HepG2 (cell line): Measurements from ENCODE around the gene FOXJ2. TPM values are rescaled to one million over a fixed set of nuclear protein-coding genes. Genes with fewer than 3 reads are reported as not detected.

Experiments used
- ATAC-seq: fragments of 200-7000 bp; cut with Tn5 transposase; 3 replicates; pipeline ENCODE4 v1.9.1; 2020; ENCODE audit warnings: mild to moderate bottlenecking, moderate library complexity
- BruUV-seq: library from RNA; stranded (reverse); fragments of 400-500 nt; replicated peaks from 2 replicates; lab custom pipeline; 2021; lab: Mats Ljungman, UMichigan
- CTCF ChIA-PET: fragments of 300-600 bp; formaldehyde crosslinking; extraction: SDS; loops from one replicate; lab custom pipeline; 2021; ENCODE audit warnings: low total read pairs, inconsistent platforms, low intra/inter-chr PET ratio; lab: Yijun Ruan, JAX
- POLR2A ChIA-PET: fragments of 350-600 bp; sonication (Branson Sonifier 250); formaldehyde crosslinking; loops from one replicate; lab custom pipeline; 2020; ENCODE audit warnings: antibody characterized with exemption, inconsistent platforms; lab: Yijun Ruan, JAX
- DNase-seq: peaks from one replicate; pipeline ENCODE4 v3.0.0-alpha.2; 2015; ENCODE audit warnings: low spot score
- FAIRE-seq: peaks from 3 replicates; lab custom pipeline; 2011; peaks lifted over from hg19 to GRCh38; lab: Jason Lieb, UNC
- H2AFZ ChIP-seq: one replicate; pipeline ENCODE4 v1.6.1; 2011; ENCODE audit warnings: low read length, inconsistent platforms
- H3K27ac ChIP-seq: fragments of 300-600 bp; 3 replicates; pipeline ENCODE4 v1.8.0; 2011; ENCODE audit warnings: mixed run types, mild to moderate bottlenecking, mixed read lengths, low read length, inconsistent platforms; ENCODE audit not compliant: insufficient read depth; ENCODE audit errors: extremely low read length
- H3K27me3 ChIP-seq, 2 experiments: fragments of 200-600 bp in 1 of 2; 2 replicates in 1 of 2; 3 replicates in 1 of 2; pipeline versions ENCODE4 v1.6.0 to v1.8.0; 2011; ENCODE audit warnings: low read length in 2 of 2, mild to moderate bottlenecking in 2 of 2, moderate library complexity in 2 of 2, inconsistent platforms in 1 of 2; ENCODE audit not compliant: insufficient read depth in 2 of 2, control insufficient read depth in 1 of 2
- H3K36me3 ChIP-seq, 2 experiments: fragments of 200-600 bp in 1 of 2; replicated peaks in 1 of 2; 2 replicates in 1 of 2; 3 replicates in 1 of 2; pipeline versions ENCODE4 v1.5.1 to v1.8.0; 2011; ENCODE audit warnings: low read length in 2 of 2, inconsistent platforms in 1 of 2; ENCODE audit not compliant: insufficient read depth in 2 of 2, control insufficient read depth in 1 of 2
- H3K4me1 ChIP-seq: 2 replicates; pipeline ENCODE4 v1.5.1; 2012; ENCODE audit warnings: low read length, inconsistent platforms; ENCODE audit not compliant: insufficient read depth
- H3K4me2 ChIP-seq: 2 replicates; pipeline ENCODE4 v1.6.0; 2011; ENCODE audit warnings: low read depth, low read length, inconsistent platforms
- H3K4me3 ChIP-seq, 3 experiments: fragments of 200-600 bp in 1 of 3; sonication (generic), shearing (Covaris generic) in 1 of 3; replicated peaks in 1 of 3; 2 replicates each; pipeline ENCODE4 v1.5.1; 2011 to 2016; ENCODE audit warnings: low read length in 3 of 3, inconsistent platforms in 2 of 3, low read depth in 2 of 3, mild to moderate bottlenecking in 2 of 3, control low read depth in 1 of 3, mixed read lengths in 1 of 3; ENCODE audit not compliant: insufficient read depth in 1 of 3
- H3K79me2 ChIP-seq: one replicate; pipeline ENCODE4 v1.6.1; 2011; ENCODE audit warnings: low read length, inconsistent platforms; ENCODE audit not compliant: insufficient read depth
- H3K9ac ChIP-seq: 2 replicates; pipeline ENCODE4 v1.6.0; 2011; ENCODE audit warnings: mild to moderate bottlenecking, low read depth, low read length, inconsistent platforms; ENCODE audit not compliant: insufficient read depth
- H3K9me3 ChIP-seq: 2 replicates; pipeline ENCODE4 v1.5.1; 2012; ENCODE audit warnings: mild to moderate bottlenecking, low read length
- H4K20me1 ChIP-seq: 2 replicates; pipeline ENCODE4 v1.6.0; 2011; ENCODE audit warnings: inconsistent platforms, mild to moderate bottlenecking, low read length, moderate library complexity; ENCODE audit not compliant: insufficient read depth
- BATF2 ChIP-seq: sonication (generic); formaldehyde crosslinking; IDR thresholded peaks from 2 replicates; pipeline ENCODE4 v1.8.0; 2022; ENCODE audit warnings: mild to moderate bottlenecking, missing genetic modification reagents, moderate library complexity
- FOXJ3 ChIP-seq: sonication (generic); formaldehyde crosslinking; IDR thresholded peaks from 2 replicates; pipeline ENCODE4 v1.4.0; 2020; ENCODE audit warnings: missing genetic modification reagents, mild to moderate bottlenecking, borderline replicate concordance
- JUN ChIP-seq: sonication (generic); formaldehyde crosslinking; IDR thresholded peaks from 2 replicates; pipeline ENCODE4 v1.4.0; 2020; ENCODE audit warnings: mild to moderate bottlenecking, missing genetic modification reagents
- RBM22 ChIP-seq: fragments of 200-400 bp; formaldehyde crosslinking; optimal IDR thresholded peaks from 2 replicates; pipeline ENCODE3; 2017; ENCODE audit warnings: mild to moderate bottlenecking, low read length, moderate library complexity
- SMAD3 ChIP-seq: sonication (generic); formaldehyde crosslinking; IDR thresholded peaks from 2 replicates; pipeline ENCODE4 v1.4.0; 2020; ENCODE audit warnings: missing genetic modification reagents
- ZBTB3 ChIP-seq: sonication (generic); formaldehyde crosslinking; IDR thresholded peaks from 2 replicates; pipeline ENCODE4 v1.4.0; 2020; ENCODE audit warnings: low read depth, mild to moderate bottlenecking, moderate library complexity, missing genetic modification reagents, borderline replicate concordance
- ZNF3 ChIP-seq: IDR thresholded peaks from 2 replicates; pipeline ENCODE4 v1.7.0; 2017; ENCODE audit warnings: inconsistent platforms
- ZNF749 ChIP-seq: sonication (generic); formaldehyde crosslinking; IDR thresholded peaks from 2 replicates; pipeline ENCODE4 v1.8.0; 2022; ENCODE audit warnings: mild to moderate bottlenecking, missing genetic modification reagents, moderate library complexity, borderline replicate concordance
- WGBS: methylation state at CpG from one replicate; pipeline ENCODE4 v1.1.6; 2017; ENCODE audit warnings: low lambda C conversion rate; 5-methylcytosine and 5-hydroxymethylcytosine counted together
- in situ Hi-C: cut with HindIII; loops from 2 replicates; pipeline ENCODE4 v1.10.0; 2017; ENCODE audit warnings: low pct_unique_long_range_greater_than_20kb; ENCODE audit not compliant: extremely low pct_ligation_motif_present
- intact Hi-C: fragments of 100-400 bp; cut with micrococcal nuclease; formaldehyde crosslinking; loops from one replicate; pipeline ENCODE4 v1.10.0; 2022; ENCODE audit not compliant: unreplicated experiment
- polyA plus RNA-seq, 8 experiments: library from polyadenylated mRNA; depleted of rRNA in 3 of 8; stranded (reverse) in 7 of 8; unstranded in 1 of 8; fragments of >200 nt; fragmentation: Illumina TruSeq in 4 of 8; extraction: Trizol in 4 of 8; gene quantifications; 2 replicates each; pipeline versions ENCODE4 v1.2.1 to v1.2.3, GENCODE V29; 2011 to 2016; ENCODE audit warnings: low read depth in 4 of 8, missing spikeins in 1 of 8, mixed read lengths in 1 of 8; ENCODE audit not compliant: insufficient read depth in 1 of 8
- total RNA-seq, 5 experiments: library from RNA; depleted of rRNA; stranded (reverse); fragments of >200 nt; fragmentation: Illumina TruSeq; extraction: Trizol; gene quantifications; 2 replicates each; pipeline ENCODE4 v1.2.3, GENCODE V29; 2016; ENCODE audit warnings: low read depth in 1 of 5

Gene FOXJ2
- total and polyA plus RNA-seq, 2 of the 13 experiments (the other 11 are each of a cell fraction or from before 2014, with no cell fraction given), result 2.2 to 2.9 TPM

- Histone ChIP-seq H3K4me1 (no peaks in the 10 kb centered on the region), H3K4me3 (no peak overlapping the region), H2AFZ (no peak overlapping the region), H3K4me2 (no peak overlapping the region), H3K27ac (no peak overlapping the region), H3K9me3 (no peaks in the 10 kb centered on the region), H3K27me3 (no peaks in the 10 kb centered on the region), H3K79me2 (no peaks in the 10 kb centered on the region), H4K20me1 (no peaks in the 10 kb centered on the region), H3K9ac (no peak overlapping the region), H3K36me3 (peaks cover 9 to 34% of the 10 kb centered on the region in 2 experiments)
- BruUV-seq, result no TSS peak
- intact Hi-C loops, result no loop called here
- TF ChIP-seq JUN (CRISPR knock-in tag), result no peak
- TF ChIP-seq ZBTB3 (CRISPR knock-in tag), result no peak
- TF ChIP-seq FOXJ3 (CRISPR knock-in tag), result no peak
- TF ChIP-seq BATF2 (CRISPR knock-in tag), result no peak
- no peak for TF ChIP-seq ZNF749 (CRISPR knock-in tag)
- TF ChIP-seq RBM22, result no peak
- no peak for TF ChIP-seq ZNF3
- no peak for TF ChIP-seq SMAD3 (CRISPR knock-in tag)
- ATAC-seq (no peak), DNase-seq (no peak), FAIRE-seq (no peak)
- ChIA-PET POLR2A (no interaction called here), CTCF (no interaction called here)
- 100% methylated on average over 3 of the region's 3 CpGs for WGBS
- in situ Hi-C loops, result no loop called here
Measured at GRCh38 chr12:8099235-8099634, 66.7 kb downstream of the FOXJ2 start.

Other genes with a start within 250 kb of the FOXJ2 start
- 0.24 TPM in 1 of 2 replicates, not detected in the other for gene NANOG, start 243.3 kb upstream of the FOXJ2 start, total RNA-seq (2016; rRNA removed; fragmentation: Illumina TruSeq; extraction: Trizol)
- gene NANOG, start 243.3 kb upstream of the FOXJ2 start, polyA plus RNA-seq (2011; rRNA removed), result 0.04 and 0.30 TPM in 2 replicates
- 6.6 and 7.7 TPM in 2 replicates for gene SLC2A14, start 159.8 kb upstream of the FOXJ2 start, total RNA-seq (2016; rRNA removed; fragmentation: Illumina TruSeq; extraction: Trizol)
- 30.5 and 39.0 TPM in 2 replicates for gene SLC2A14, start 159.8 kb upstream of the FOXJ2 start, polyA plus RNA-seq (2011; rRNA removed)
- gene SLC2A3, start 96.5 kb upstream of the FOXJ2 start, total RNA-seq (2016; rRNA removed; fragmentation: Illumina TruSeq; extraction: Trizol), result 22.6 and 39.3 TPM in 2 replicates
- 282 and 580 TPM in 2 replicates for gene SLC2A3, start 96.5 kb upstream of the FOXJ2 start, polyA plus RNA-seq (2011; rRNA removed)
- gene C3AR1, start 33.6 kb downstream of the FOXJ2 start, total RNA-seq (2016; rRNA removed; fragmentation: Illumina TruSeq; extraction: Trizol), result not detected in 2 replicates
- gene C3AR1, start 33.6 kb downstream of the FOXJ2 start, polyA plus RNA-seq (2011; rRNA removed), result not detected in 2 replicates
- 28.4 and 33.8 TPM in 2 replicates for gene NECAP1, start 49.6 kb downstream of the FOXJ2 start, total RNA-seq (2016; rRNA removed; fragmentation: Illumina TruSeq; extraction: Trizol)
- 17.7 and 24.4 TPM in 2 replicates for gene NECAP1, start 49.6 kb downstream of the FOXJ2 start, polyA plus RNA-seq (2011; rRNA removed)
- gene CLEC4A, start 90.9 kb downstream of the FOXJ2 start, total RNA-seq (2016; rRNA removed; fragmentation: Illumina TruSeq; extraction: Trizol), result not detected in 2 replicates
- 0.50 and 0.55 TPM in 2 replicates for gene CLEC4A, start 90.9 kb downstream of the FOXJ2 start, polyA plus RNA-seq (2011; rRNA removed)
- not detected in 2 replicates for gene ZNF705A, start 124.3 kb downstream of the FOXJ2 start, total RNA-seq (2016; rRNA removed; fragmentation: Illumina TruSeq; extraction: Trizol)
- not detected in 2 replicates for gene ZNF705A, start 124.3 kb downstream of the FOXJ2 start, polyA plus RNA-seq (2011; rRNA removed)
- not detected in 2 replicates for gene FAM90A1, start 194.9 kb downstream of the FOXJ2 start, total RNA-seq (2016; rRNA removed; fragmentation: Illumina TruSeq; extraction: Trizol)
- gene FAM90A1, start 194.9 kb downstream of the FOXJ2 start, polyA plus RNA-seq (2011; rRNA removed), result not detected in 2 replicates